ENCODE measurements around the gene CAMK2A.

DNA sequence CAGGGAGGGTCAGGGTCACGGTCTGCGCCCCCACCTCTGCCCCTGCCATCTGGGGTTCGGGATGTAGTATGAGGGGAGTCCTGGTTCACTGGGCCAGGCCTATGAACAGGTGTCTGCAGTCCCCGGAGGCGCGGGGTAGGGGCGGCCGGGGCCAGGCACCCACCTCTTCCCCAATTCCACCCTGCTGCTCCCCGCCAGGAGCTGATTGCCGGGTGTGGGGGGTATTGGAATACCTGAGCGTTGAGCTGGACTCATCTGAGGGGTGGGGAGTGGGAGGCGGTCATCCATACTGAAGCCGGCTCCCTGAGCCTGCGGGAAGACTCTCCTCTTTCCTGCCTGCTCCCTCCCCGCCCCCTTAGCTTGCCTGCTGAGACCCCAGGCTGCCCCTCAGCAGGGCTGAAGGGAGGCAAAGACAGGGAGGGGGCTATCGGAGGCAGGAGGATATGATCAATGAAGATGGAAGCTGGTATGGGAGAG lies 99.0 kb downstream of the CAMK2A start:
- TF ChIP-seq, protein P1, sequence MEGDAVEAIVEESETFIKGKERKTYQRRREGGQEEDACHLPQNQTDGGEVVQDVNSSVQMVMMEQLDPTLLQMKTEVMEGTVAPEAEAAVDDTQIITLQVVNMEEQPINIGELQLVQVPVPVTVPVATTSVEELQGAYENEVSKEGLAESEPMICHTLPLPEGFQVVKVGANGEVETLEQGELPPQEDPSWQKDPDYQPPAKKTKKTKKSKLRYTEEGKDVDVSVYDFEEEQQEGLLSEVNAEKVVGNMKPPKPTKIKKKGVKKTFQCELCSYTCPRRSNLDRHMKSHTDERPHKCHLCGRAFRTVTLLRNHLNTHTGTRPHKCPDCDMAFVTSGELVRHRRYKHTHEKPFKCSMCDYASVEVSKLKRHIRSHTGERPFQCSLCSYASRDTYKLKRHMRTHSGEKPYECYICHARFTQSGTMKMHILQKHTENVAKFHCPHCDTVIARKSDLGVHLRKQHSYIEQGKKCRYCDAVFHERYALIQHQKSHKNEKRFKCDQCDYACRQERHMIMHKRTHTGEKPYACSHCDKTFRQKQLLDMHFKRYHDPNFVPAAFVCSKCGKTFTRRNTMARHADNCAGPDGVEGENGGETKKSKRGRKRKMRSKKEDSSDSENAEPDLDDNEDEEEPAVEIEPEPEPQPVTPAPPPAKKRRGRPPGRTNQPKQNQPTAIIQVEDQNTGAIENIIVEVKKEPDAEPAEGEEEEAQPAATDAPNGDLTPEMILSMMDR (IDR thresholded peaks at IDR 0.05), result no peak
- TF ChIP-seq POLR2AphosphoS5 (IDR thresholded peaks at IDR 0.05) (no peak), POLR2A (IDR thresholded peaks at IDR 0.05) (no peak)

All from transverse colon (tissue), 4 donors.